GM12878 (cell line): ENCODE results near the gene AGAP1. TPM values are rescaled to one million over a fixed set of nuclear protein-coding genes. Genes with fewer than 3 reads are reported as not detected.
A peak's percentile ranks its signal among the peaks of the same experiment; 100 is the strongest.

Experiments used
- ATAC-seq: fragments of 200-7000 bp; cut with Tn5 transposase; 3 replicates; pipeline ENCODE4 v1.9.1; 2020; ENCODE audit warnings: mild to moderate bottlenecking, moderate library complexity
- BruUV-seq: library from RNA; stranded (reverse); fragments of 400-500 nt; replicated peaks from 2 replicates; lab custom pipeline; 2021; lab: Mats Ljungman, UMichigan
- CTCF ChIA-PET: fragments of 300-600 bp; sonication (Branson Sonifier 250); formaldehyde crosslinking; extraction: SDS; loops from one replicate; lab custom pipeline; 2021; ENCODE audit warnings: inconsistent platforms; lab: Yijun Ruan, JAX
- POLR2A ChIA-PET: fragments of 350-600 bp; formaldehyde crosslinking; extraction: SDS; loops from one replicate; lab custom pipeline; 2021; ENCODE audit warnings: inconsistent platforms; lab: Charles Lee
- RAD21 ChIA-PET: fragments of 300-600 bp; sonication (Branson Sonifier 250); formaldehyde crosslinking; loops from one replicate; lab custom pipeline; 2023; ENCODE audit warnings: antibody characterized with exemption; ENCODE audit not compliant: unreplicated experiment; lab: Charles Lee
- SMC1A ChIA-PET: fragments of 300-600 bp; sonication (Branson Sonifier 250); formaldehyde crosslinking; loops from one replicate; lab custom pipeline; 2023; ENCODE audit not compliant: unreplicated experiment, uncharacterized antibody; lab: Charles Lee
- DNase-seq: peaks from one replicate; pipeline ENCODE4 v3.0.0-alpha.2; 2011; ENCODE audit warnings: low read depth, low spot score
- FAIRE-seq: peaks from 3 replicates; lab custom pipeline; 2011; peaks lifted over from hg19 to GRCh38; lab: Jason Lieb, UNC
- H2AFZ ChIP-seq: 2 replicates; pipeline ENCODE4 v1.6.0; 2011; ENCODE audit warnings: low read depth, low read length, control low read depth; ENCODE audit not compliant: control insufficient read depth
- H3K27ac ChIP-seq: 2 replicates; pipeline ENCODE4 v1.5.1; 2011; ENCODE audit warnings: control low read depth; ENCODE audit not compliant: control insufficient read depth, insufficient read depth
- H3K27me3 ChIP-seq, 2 experiments: replicated peaks in 1 of 2; 2 replicates each; pipeline versions ENCODE4 v1.6.0 to v1.6.1; 2011; ENCODE audit warnings: low read length in 1 of 2; ENCODE audit not compliant: control insufficient read depth in 2 of 2, insufficient read depth in 2 of 2
- H3K36me3 ChIP-seq, 2 experiments: 2 replicates each; pipeline ENCODE4 v1.5.1; 2011; ENCODE audit warnings: low read length in 1 of 2; ENCODE audit not compliant: control insufficient read depth in 2 of 2, insufficient read depth in 2 of 2
- H3K4me1 ChIP-seq: 2 replicates; pipeline ENCODE4 v1.6.1; 2011; ENCODE audit warnings: mild to moderate bottlenecking, low read length, moderate library complexity, mixed read lengths; ENCODE audit not compliant: control insufficient read depth, insufficient read depth
- H3K4me2 ChIP-seq: 2 replicates; pipeline ENCODE4 v1.6.0; 2011; ENCODE audit warnings: control low read depth; ENCODE audit not compliant: control insufficient read depth, insufficient read depth
- H3K4me3 ChIP-seq: fragments of 200-600 bp; sonication (generic); 2 replicates; pipeline ENCODE4 v1.5.1; 2016
- H3K79me2 ChIP-seq: 2 replicates; pipeline ENCODE4 v1.6.0; 2011; ENCODE audit warnings: low read length; ENCODE audit not compliant: control insufficient read depth, insufficient read depth
- H3K9ac ChIP-seq: 2 replicates; pipeline ENCODE4 v1.8.0; 2011; ENCODE audit warnings: low read length, control low read depth, mixed read lengths; ENCODE audit not compliant: control insufficient read depth, insufficient read depth
- H3K9me3 ChIP-seq: replicated peaks from 3 replicates; pipeline ENCODE4 v1.5.1; 2011; ENCODE audit warnings: mild to moderate bottlenecking, low read length; ENCODE audit not compliant: control insufficient read depth, insufficient read depth
- H4K20me1 ChIP-seq: 2 replicates; pipeline ENCODE4 v1.6.0; 2011; ENCODE audit not compliant: control insufficient read depth, insufficient read depth
- ATF7 ChIP-seq: fragments of 450-650 bp; IDR thresholded peaks from 2 replicates; pipeline ENCODE4 v1.6.1; 2016; ENCODE audit warnings: low read depth, mild to moderate bottlenecking
- BCL11A ChIP-seq: IDR thresholded peaks from 2 replicates; pipeline ENCODE4 v1.6.1; 2011; ENCODE audit warnings: low read depth, low read length
- CREM ChIP-seq: IDR thresholded peaks from 2 replicates; pipeline ENCODE4 v1.6.1; 2014; ENCODE audit warnings: antibody characterized with exemption, low read depth
- EED ChIP-seq: sonication (generic); IDR thresholded peaks from 2 replicates; pipeline ENCODE4 v1.6.1; 2016; ENCODE audit warnings: antibody characterized with exemption, low read depth
- EGR1 ChIP-seq, 2 experiments: IDR thresholded peaks; 1 replicate in 1 of 2; 2 replicates in 1 of 2; pipeline ENCODE4 v1.6.1; 2011 to 2012; ENCODE audit warnings: low read depth in 2 of 2, low read length in 2 of 2, borderline replicate concordance in 1 of 2, mild to moderate bottlenecking in 1 of 2, moderate library complexity in 1 of 2
- IKZF1 ChIP-seq: fragments of 450-650 bp; conservative IDR thresholded peaks from 2 replicates; pipeline ENCODE4 v1.6.1; 2017; ENCODE audit warnings: antibody characterized with exemption, mild to moderate bottlenecking
- JUNB ChIP-seq: IDR thresholded peaks from 2 replicates; pipeline ENCODE4 v1.6.1; 2016; ENCODE audit warnings: antibody characterized with exemption, mild to moderate bottlenecking
- MEF2A ChIP-seq: IDR thresholded peaks from 2 replicates; pipeline ENCODE4 v1.6.1; 2011; ENCODE audit warnings: low read depth, mild to moderate bottlenecking, low read length, moderate library complexity; ENCODE audit not compliant: insufficient read depth
- NFIC ChIP-seq: IDR thresholded peaks from 2 replicates; pipeline ENCODE4 v1.6.1; 2012; ENCODE audit warnings: low read depth, mild to moderate bottlenecking, inconsistent platforms, low read length, moderate library complexity
- NR2C1 ChIP-seq: fragments of 450-650 bp; IDR thresholded peaks from 2 replicates; pipeline ENCODE4 v1.6.1; 2017; ENCODE audit warnings: antibody characterized with exemption, mild to moderate bottlenecking, moderate library complexity
- RUNX3 ChIP-seq: IDR thresholded peaks from 2 replicates; pipeline ENCODE4 v1.6.1; 2012; ENCODE audit warnings: low read length, inconsistent platforms
- SMARCA5 ChIP-seq: fragments of 450-650 bp; IDR thresholded peaks from 2 replicates; pipeline ENCODE4 v1.6.1; 2017; ENCODE audit warnings: mild to moderate bottlenecking
- ZBED1 ChIP-seq: IDR thresholded peaks from 2 replicates; pipeline ENCODE4 v1.6.1; 2016; ENCODE audit warnings: borderline replicate concordance
- WGBS: methylation state at CpG from one replicate; pipeline ENCODE4 v1.1.6; 2016; ENCODE audit warnings: low lambda C conversion rate; ENCODE audit not compliant: insufficient replicate concordance, insufficient coverage; ENCODE audit errors: missing lambda C conversion rate; 5-methylcytosine and 5-hydroxymethylcytosine counted together
- in situ Hi-C: fragments of 300-500 bp; cut with MboI; formaldehyde crosslinking; loops from 9 replicates; pipeline ENCODE4 v1.14.3; 2018; ENCODE audit warnings: mixed read lengths
- intact Hi-C: fragments of 100-400 bp; cut with micrococcal nuclease; formaldehyde crosslinking; loops from one replicate; pipeline ENCODE4 v1.14.2; 2022; ENCODE audit not compliant: unreplicated experiment
- polyA plus RNA-seq, 11 experiments: library from polyadenylated mRNA; depleted of rRNA in 4 of 11; unstranded in 6 of 11; stranded (reverse) in 5 of 11; fragments of >200 nt; fragmentation: Nextera tagmentation in 4 of 11; fragmentation: Illumina TruSeq in 1 of 11; extraction: Ambion mirVana in 4 of 11; extraction: Trizol in 1 of 11; gene quantifications; 1 replicate in 1 of 11; 2 replicates in 10 of 11; pipeline versions ENCODE4 v1.2.1 to v1.2.3, GENCODE V29; 2011 to 2016; ENCODE audit warnings: inconsistent platforms in 2 of 11, missing spikeins in 2 of 11, low read depth in 1 of 11
- total RNA-seq, 4 experiments: library from RNA; depleted of rRNA in 3 of 4; stranded (reverse); fragments of >200 nt in 3 of 4; fragmentation: Illumina TruSeq in 1 of 4; extraction: Trizol in 1 of 4; gene quantifications; 2 replicates each; pipeline versions ENCODE4 v1.2.1 to v1.2.3, GENCODE V29; 2013 to 2021
- TF ChIP-seq, protein P1 (sequence below): IDR thresholded peaks from 2 replicates; pipeline ENCODE4 v1.6.1; 2011; ENCODE audit warnings: mild to moderate bottlenecking, low read depth, low read length, moderate library complexity; ENCODE audit not compliant: insufficient replicate concordance
- TF ChIP-seq, protein P2 (sequence below): IDR thresholded peaks from 2 replicates; pipeline ENCODE4 v1.6.1; 2012; ENCODE audit warnings: low read length, inconsistent platforms

The AGAP1 gene
- total and polyA plus RNA-seq, 10 of the 15 experiments (the other 5 are each of a cell fraction or from before 2014, with no cell fraction given), result 0.05 to 0.15 (median 0.06) TPM; not detected in 7

DNA sequence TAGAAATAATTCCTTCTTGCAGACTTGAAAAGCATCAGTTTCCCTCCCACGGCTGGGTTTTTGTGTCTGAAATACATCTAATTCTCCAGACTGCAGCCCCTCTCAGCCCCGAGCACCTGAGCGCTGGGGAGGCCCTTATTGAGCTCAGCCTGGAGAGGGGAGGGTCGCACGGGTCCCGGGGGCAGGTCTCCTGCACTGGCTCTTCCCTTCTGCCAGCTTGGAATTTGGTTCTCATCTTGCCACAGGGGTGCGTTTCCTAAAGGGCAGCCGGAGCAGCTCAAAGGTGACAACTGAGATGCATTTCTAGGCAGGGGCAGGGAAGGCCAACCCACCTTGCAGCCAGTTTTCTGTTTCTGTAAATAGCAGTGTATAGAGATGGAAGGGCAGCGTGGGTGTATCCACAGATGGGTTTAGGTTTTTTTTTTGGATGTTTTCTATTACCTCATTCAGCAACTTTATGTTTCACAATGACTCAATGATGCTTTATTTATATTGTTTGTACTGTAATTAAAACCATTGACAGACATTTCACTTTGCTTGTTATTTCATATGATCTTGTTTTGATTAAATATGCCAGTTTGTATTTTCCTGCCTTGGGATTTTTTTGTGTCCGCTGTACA, 637.3 kb downstream of the AGAP1 start:
- H3K36me3 ChIP-seq, result no peaks in the 10 kb centered on the region
- H3K27ac ChIP-seq, result no peak overlapping the region
- intact Hi-C loops, result no loop called here
- FAIRE-seq (no peak), ATAC-seq (0 out of 3 replicates have a peak, but pooled peaks have one; percentile 25), DNase-seq (no peak)
- H3K27me3 ChIP-seq, result no peaks in the 10 kb centered on the region; a peak in 1 of 4 replicates
- no peaks in the 10 kb centered on the region for H3K9me3 ChIP-seq
- no peak overlapping the region for H3K4me3 ChIP-seq
- ChIA-PET RAD21 (no interaction called here), POLR2A (no interaction called here), SMC1A (no interaction called here), CTCF (no interaction called here)
- H3K4me1 ChIP-seq, result no peaks in the 10 kb centered on the region; the same call in 1 of the 2 replicates
- no peak overlapping the region for H3K9ac ChIP-seq
- WGBS, result 20% methylated on average over 10 of the region's 10 CpGs
- H3K79me2 ChIP-seq, result no peaks in the 10 kb centered on the region
- in situ Hi-C loops, result no loop called here
- TF ChIP-seq IKZF1, result no peak
- peak in 1 of 2 experiments; percentile 67; a peak in 1 of 3 replicates for TF ChIP-seq EGR1 (IDR thresholded peaks at IDR 0.05; ENCODE audit: borderline replicate concordance in 1 of 2, low read depth in 2 of 2, low read length in 2 of 2)
- TF ChIP-seq, protein P1, sequence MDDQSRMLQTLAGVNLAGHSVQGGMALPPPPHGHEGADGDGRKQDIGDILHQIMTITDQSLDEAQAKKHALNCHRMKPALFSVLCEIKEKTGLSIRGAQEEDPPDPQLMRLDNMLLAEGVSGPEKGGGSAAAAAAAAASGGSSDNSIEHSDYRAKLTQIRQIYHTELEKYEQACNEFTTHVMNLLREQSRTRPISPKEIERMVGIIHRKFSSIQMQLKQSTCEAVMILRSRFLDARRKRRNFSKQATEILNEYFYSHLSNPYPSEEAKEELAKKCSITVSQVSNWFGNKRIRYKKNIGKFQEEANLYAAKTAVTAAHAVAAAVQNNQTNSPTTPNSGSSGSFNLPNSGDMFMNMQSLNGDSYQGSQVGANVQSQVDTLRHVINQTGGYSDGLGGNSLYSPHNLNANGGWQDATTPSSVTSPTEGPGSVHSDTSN, result no peak
- 0 out of 2 replicates have a peak, but pooled peaks have one; percentile 29 for TF ChIP-seq RUNX3
- peak; percentile 77 for TF ChIP-seq JUNB
- TF ChIP-seq EED, result no peak
- TF ChIP-seq CREM, result peak; percentile 26; the same call in 1 of the 2 replicates
- TF ChIP-seq NR2C1, result no peak
- TF ChIP-seq ATF7, result 0 out of 2 replicates have a peak, but pooled peaks have one; percentile 24
- 0 out of 2 replicates have a peak, but pooled peaks have one; percentile 27 for TF ChIP-seq BCL11A
- TF ChIP-seq MEF2A, result peak; percentile 70; the same call in 1 of the 2 replicates
- TF ChIP-seq ZBED1, result 0 out of 2 replicates have a peak, but pooled peaks have one; percentile 26
- TF ChIP-seq SMARCA5, result no peak
- peak; percentile 30; the same call in 1 of the 2 replicates for TF ChIP-seq NFIC
- TF ChIP-seq, protein P2, sequence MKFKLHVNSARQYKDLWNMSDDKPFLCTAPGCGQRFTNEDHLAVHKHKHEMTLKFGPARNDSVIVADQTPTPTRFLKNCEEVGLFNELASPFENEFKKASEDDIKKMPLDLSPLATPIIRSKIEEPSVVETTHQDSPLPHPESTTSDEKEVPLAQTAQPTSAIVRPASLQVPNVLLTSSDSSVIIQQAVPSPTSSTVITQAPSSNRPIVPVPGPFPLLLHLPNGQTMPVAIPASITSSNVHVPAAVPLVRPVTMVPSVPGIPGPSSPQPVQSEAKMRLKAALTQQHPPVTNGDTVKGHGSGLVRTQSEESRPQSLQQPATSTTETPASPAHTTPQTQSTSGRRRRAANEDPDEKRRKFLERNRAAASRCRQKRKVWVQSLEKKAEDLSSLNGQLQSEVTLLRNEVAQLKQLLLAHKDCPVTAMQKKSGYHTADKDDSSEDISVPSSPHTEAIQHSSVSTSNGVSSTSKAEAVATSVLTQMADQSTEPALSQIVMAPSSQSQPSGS, result peak; percentile 65; the same call in 1 of the 2 replicates
- H3K4me2 ChIP-seq, result no peak overlapping the region
- no peaks in the 10 kb centered on the region for H4K20me1 ChIP-seq
- no peak overlapping the region for H2AFZ ChIP-seq
- BruUV-seq, result no TSS peak
